Activated T-helper 2 cell treated with anti-CD3 and anti-CD28 coated beads, Interferon-gamma antibody, Interleukin-2, Interleukin-4, amounts not matched to agents 10 μg/mL and 5 μg/mL and 100 μg/mL, durations not matched to agents 14 hours and 24 hours and 36 hours (primary cell): Measurements from ENCODE around the gene RAB4A. TPM values are rescaled to one million over a fixed set of nuclear protein-coding genes. Genes with fewer than 3 reads are reported as not detected.

ENCODE experiments used
- DNase-seq: peaks from one replicate; pipeline ENCODE4 v3.0.0; 2021; ENCODE audit warnings: low spot score
- H3K27ac Mint-ChIP-seq: one replicate; pipeline ENCODE4 v1.8.0; 2021; ENCODE audit warnings: mixed read lengths
- H3K27me3 Mint-ChIP-seq: one replicate; pipeline ENCODE4 v1.8.0; 2021; ENCODE audit warnings: low read depth, mixed read lengths
- H3K36me3 Mint-ChIP-seq: one replicate; pipeline ENCODE4 v1.8.0; 2021; ENCODE audit warnings: low read depth, mixed read lengths
- H3K4me1 Mint-ChIP-seq: one replicate; pipeline ENCODE4 v1.8.0; 2021; ENCODE audit warnings: low read depth, mixed read lengths
- H3K4me3 Mint-ChIP-seq: one replicate; pipeline ENCODE4 v1.8.0; 2021; ENCODE audit warnings: low read depth, mild to moderate bottlenecking, moderate library complexity, mixed read lengths
- H3K9me3 Mint-ChIP-seq: one replicate; pipeline ENCODE4 v1.8.0; 2021; ENCODE audit warnings: mixed read lengths
- intact Hi-C: fragments of 100-400 bp; cut with micrococcal nuclease; formaldehyde crosslinking; loops from one replicate; pipeline ENCODE4 v1.15.1; 2023
- total RNA-seq: library from RNA; stranded (reverse); gene quantifications from 2 replicates; pipeline ENCODE4 v1.2.3, GENCODE V29; 2022

Gene RAB4A, protein sequence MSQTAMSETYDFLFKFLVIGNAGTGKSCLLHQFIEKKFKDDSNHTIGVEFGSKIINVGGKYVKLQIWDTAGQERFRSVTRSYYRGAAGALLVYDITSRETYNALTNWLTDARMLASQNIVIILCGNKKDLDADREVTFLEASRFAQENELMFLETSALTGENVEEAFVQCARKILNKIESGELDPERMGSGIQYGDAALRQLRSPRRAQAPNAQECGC
- total RNA-seq = 25.7 and 30.7 TPM in 2 replicates

DNA sequence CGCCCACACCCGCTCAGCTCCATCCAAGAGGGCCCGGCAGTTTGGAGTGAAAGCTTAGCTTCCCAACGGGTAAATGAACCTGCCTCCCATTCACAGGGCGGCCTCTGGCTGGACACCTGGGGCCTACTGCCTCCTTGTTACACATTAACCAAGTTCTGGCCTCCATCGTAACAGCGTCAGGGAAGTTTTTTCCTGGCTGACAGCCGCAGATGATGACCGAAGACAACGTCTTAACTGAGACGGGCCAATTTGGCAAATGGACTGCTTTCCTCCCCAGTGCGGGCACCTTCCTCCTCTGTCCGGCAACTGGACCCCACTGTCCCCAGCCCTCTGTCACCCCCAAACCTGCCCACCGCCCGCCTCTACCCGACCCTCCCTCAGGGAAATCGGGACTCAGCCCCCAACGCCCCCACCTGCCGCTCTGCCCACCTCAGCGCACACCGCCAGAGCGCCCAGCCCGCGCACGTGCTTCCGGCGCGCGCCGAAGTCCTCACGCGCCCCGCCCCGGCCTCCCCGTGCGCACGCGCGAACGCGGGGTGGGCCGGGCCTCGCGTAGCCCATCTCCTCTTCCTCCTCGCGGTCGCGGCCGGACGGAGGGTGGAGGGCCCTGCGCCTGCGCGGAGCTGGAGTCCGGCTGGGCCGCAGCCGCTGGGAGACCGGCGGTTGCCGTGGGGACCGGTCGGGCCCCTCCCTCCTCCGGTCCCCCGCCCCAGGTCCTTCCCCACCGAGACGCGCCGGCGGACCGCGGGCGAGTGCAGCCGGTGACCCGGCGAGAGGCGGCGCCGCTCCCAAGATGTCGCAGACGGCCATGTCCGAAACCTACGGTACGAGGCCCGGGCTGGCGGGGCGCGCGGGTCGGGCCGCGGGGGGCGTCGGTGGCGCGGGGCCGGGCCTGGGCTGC, at the start of gene RAB4A:
TSS of gene RAB4A (plus strand) at position 565 of the 901 bp plus-strand sequence. CDS start at position 794, 229 bp downstream.
- intact Hi-C loops = loop anchor here (2.0 kb wide), 2 partner anchors 16 to 72 kb away; partner anchors contain the start of gene CCSAP
- Mint-ChIP-seq H3K36me3 (peaks cover 20% of the 10 kb centered on the region), H3K9me3 (peaks cover 11% of the 10 kb centered on the region), H3K27me3 (peaks cover 2% of the 10 kb centered on the region), H3K27ac (peak within 1 kb of the TSS; percentile 65), H3K4me1 (peaks cover 30% of the 10 kb centered on the region), H3K4me3 (peak within 1 kb of the TSS; percentile 91)
- DNase-seq = peak; percentile 76

DNA sequence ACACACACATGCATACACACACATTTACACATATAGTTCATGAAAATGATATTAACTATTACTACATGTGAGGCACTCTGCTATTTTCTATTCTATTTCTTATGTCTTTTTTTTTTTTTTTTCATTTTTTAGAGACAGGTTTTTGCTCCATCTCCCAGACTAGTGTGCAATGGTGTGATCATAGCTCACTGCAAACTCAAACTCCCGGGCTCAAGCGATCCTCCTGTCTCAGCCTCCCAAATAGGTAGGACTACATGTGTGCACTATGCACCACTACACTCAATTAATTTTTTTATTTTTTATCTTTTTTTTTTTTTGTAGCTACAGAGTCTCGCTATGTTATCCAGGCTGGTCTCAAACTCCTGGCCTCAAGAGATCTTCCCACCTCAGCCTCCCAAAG, 48.8 kb upstream of the RAB4A start:
- intact Hi-C loops = no loop called here
- Mint-ChIP-seq H3K9me3 (no peaks in the 10 kb centered on the region), H3K4me1 (no peaks in the 10 kb centered on the region), H3K27ac (no peak overlapping the region), H3K36me3 (no peaks in the 10 kb centered on the region), H3K4me3 (no peak overlapping the region), H3K27me3 (peaks cover 4% of the 10 kb centered on the region)
- no peak for DNase-seq

DNA sequence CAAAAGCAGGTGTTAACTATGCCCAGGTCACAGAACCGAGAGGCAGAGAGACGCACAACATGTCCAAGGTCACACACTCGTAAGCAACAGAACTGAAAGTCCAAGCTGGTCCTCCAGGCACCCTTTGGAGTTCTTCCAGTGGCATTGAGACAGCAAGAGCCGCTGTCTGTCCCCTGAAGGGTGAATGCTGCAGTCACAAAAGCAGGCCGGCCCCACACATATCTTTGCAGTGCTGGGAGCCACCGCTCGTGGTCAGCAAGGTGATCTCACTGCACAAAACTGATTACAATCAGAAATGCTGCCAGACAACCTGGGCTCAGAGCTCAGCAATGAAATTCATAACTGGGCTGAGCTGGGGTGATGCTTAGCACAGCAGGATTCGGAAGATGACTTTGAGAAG, 47.4 kb upstream of the RAB4A start:
- H3K4me1 Mint-ChIP-seq = peaks cover 3% of the 10 kb centered on the region
- intact Hi-C loops = no loop called here
- H3K27ac Mint-ChIP-seq = no peak overlapping the region
- H3K4me3 Mint-ChIP-seq = no peak overlapping the region
- H3K27me3 Mint-ChIP-seq = peaks cover 5% of the 10 kb centered on the region
- no peak for DNase-seq
- no peaks in the 10 kb centered on the region for H3K9me3 Mint-ChIP-seq
- H3K36me3 Mint-ChIP-seq = no peaks in the 10 kb centered on the region

DNA sequence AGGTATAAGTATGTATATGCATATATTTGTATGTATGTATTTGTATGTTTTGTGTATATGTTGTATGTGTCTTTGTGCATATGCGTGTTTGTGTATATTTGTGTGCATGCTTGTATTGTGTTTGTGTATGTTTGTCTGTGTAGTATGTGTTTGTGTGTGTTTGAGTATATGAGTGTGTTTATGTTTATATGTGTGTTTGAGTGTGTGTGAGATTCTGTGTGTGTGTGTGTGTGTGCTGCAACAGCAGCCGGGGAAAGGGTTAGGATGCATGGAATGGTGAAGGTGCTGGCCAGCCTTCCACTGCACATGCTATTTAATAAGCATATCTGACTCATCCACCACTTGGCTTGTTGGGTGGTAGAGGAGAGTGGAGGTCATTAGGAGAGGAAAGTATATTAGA, 46.6 kb upstream of the RAB4A start:
- DNase-seq = no peak
- H3K9me3 Mint-ChIP-seq = no peaks in the 10 kb centered on the region
- H3K27ac Mint-ChIP-seq = no peak overlapping the region
- H3K4me3 Mint-ChIP-seq = no peak overlapping the region
- H3K27me3 Mint-ChIP-seq = peaks cover 10% of the 10 kb centered on the region
- intact Hi-C loops = no loop called here
- no peaks in the 10 kb centered on the region for H3K36me3 Mint-ChIP-seq
- H3K4me1 Mint-ChIP-seq = peaks cover 3% of the 10 kb centered on the region

GRCh38 chr1:229225331-229225782, 45.6 kb upstream of the RAB4A start:
- Mint-ChIP-seq H3K9me3 (no peaks in the 10 kb centered on the region), H3K4me3 (no peak overlapping the region), H3K27me3 (peaks cover 14% of the 10 kb centered on the region), H3K4me1 (peaks cover 8% of the 10 kb centered on the region), H3K36me3 (no peaks in the 10 kb centered on the region), H3K27ac (no peak overlapping the region)
- no peak for DNase-seq
- intact Hi-C loops = loop anchor here (5.0 kb wide), 1 partner anchor 533 kb away; no protein-coding TSS in a partner anchor

- no peak for DNase-seq
- no peak overlapping the region for H3K27ac Mint-ChIP-seq
- H3K4me1 Mint-ChIP-seq = peaks cover 13% of the 10 kb centered on the region
- H3K9me3 Mint-ChIP-seq = no peaks in the 10 kb centered on the region
- peaks cover 26% of the 10 kb centered on the region for H3K27me3 Mint-ChIP-seq
- intact Hi-C loops = loop anchor here (1.0 to 5.0 kb wide), 3 partner anchors 490 to 562 kb away; no protein-coding TSS in a partner anchor
- no peaks in the 10 kb centered on the region for H3K36me3 Mint-ChIP-seq
- no peak overlapping the region for H3K4me3 Mint-ChIP-seq
These were observed 44.1 kb upstream of the RAB4A start for GRCh38 chr1:229226796-229227195.

GRCh38 chr1:229227298-229227919, 43.5 kb upstream of the RAB4A start:
- intact Hi-C loops = loop anchor here (1.0 to 5.0 kb wide), 3 partner anchors 491 to 563 kb away; no protein-coding TSS in a partner anchor
- peaks cover 13% of the 10 kb centered on the region for H3K4me1 Mint-ChIP-seq
- H3K36me3 Mint-ChIP-seq = no peaks in the 10 kb centered on the region
- peak; percentile 63 for DNase-seq
- peaks cover 29% of the 10 kb centered on the region for H3K27me3 Mint-ChIP-seq
- H3K9me3 Mint-ChIP-seq = no peaks in the 10 kb centered on the region
- no peak overlapping the region for H3K4me3 Mint-ChIP-seq
- no peak overlapping the region for H3K27ac Mint-ChIP-seq

GRCh38 chr1:229228522-229228921, 42.4 kb upstream of the RAB4A start:
- H3K27me3 Mint-ChIP-seq = peaks cover 32% of the 10 kb centered on the region
- intact Hi-C loops = loop anchor here (5.0 kb wide), 1 partner anchor 536 kb away; no protein-coding TSS in a partner anchor
- no peaks in the 10 kb centered on the region for H3K9me3 Mint-ChIP-seq
- H3K36me3 Mint-ChIP-seq = no peaks in the 10 kb centered on the region
- H3K4me3 Mint-ChIP-seq = no peak overlapping the region
- no peak overlapping the region for H3K27ac Mint-ChIP-seq
- H3K4me1 Mint-ChIP-seq = peaks cover 14% of the 10 kb centered on the region
- no peak for DNase-seq

DNA sequence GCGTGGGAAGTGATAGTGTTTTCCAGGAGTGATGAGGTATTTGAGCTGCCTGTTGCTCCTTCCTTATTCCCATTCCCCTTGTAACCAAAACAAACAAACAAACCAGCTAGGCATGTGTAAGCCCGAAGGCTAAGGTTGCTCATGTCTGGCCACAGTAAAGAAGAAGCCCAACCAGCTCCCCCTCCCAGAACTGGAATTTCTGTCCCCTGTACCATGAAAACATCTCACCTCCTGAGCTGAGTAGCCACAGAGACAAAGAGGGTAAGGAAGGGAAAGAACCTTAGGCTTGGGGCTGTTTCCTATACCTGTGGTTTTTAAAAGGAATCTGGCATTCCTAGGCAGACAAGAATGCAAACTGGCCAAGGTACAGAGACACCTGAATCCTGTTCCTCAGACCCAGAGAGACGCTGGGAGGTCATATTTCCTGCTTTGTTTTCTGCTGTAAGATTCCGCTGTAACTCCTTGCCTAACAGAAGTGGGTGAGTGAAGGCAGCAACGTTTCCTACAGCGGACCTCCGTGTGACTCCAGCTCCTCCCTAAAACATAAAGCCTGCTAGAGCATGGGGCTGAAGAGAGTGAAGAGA, 41.7 kb upstream of the RAB4A start:
- intact Hi-C loops = loop anchor here (5.0 kb wide), 1 partner anchor 537 kb away; no protein-coding TSS in a partner anchor
- Mint-ChIP-seq H3K4me1 (peaks cover 14% of the 10 kb centered on the region), H3K27me3 (peaks cover 35% of the 10 kb centered on the region), H3K36me3 (no peaks in the 10 kb centered on the region), H3K9me3 (no peaks in the 10 kb centered on the region), H3K4me3 (no peak overlapping the region), H3K27ac (no peak overlapping the region)
- DNase-seq = no peak

DNA sequence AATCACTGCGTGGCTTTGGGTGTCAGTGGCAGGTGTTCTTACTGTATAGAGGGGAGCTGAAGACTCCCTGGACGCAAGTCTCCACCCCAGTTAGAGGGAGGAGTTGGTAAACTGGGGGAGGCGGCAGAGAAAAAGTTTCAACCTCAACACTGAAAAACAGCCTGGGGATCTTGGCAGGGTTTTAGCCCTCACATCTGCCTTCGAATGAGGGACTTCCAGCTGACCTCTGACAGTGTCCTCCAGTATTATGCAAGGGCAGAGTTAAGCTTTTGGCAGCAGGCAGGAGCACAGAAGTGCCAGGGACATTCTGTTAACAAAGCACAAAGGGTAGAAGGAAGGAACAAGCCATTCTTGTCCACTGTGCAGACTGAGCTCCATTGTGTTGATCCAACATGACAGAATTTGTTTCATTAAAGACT, 41.2 kb upstream of the RAB4A start:
- intact Hi-C loops = loop anchor here (5.0 kb wide), 1 partner anchor 537 kb away; no protein-coding TSS in a partner anchor
- peaks cover 35% of the 10 kb centered on the region for H3K27me3 Mint-ChIP-seq
- H3K27ac Mint-ChIP-seq = no peak overlapping the region
- no peak overlapping the region for H3K4me3 Mint-ChIP-seq
- DNase-seq = no peak
- H3K9me3 Mint-ChIP-seq = no peaks in the 10 kb centered on the region
- H3K4me1 Mint-ChIP-seq = peaks cover 14% of the 10 kb centered on the region
- no peaks in the 10 kb centered on the region for H3K36me3 Mint-ChIP-seq

GRCh38 chr1:229230140-229230892, 40.6 kb upstream of the RAB4A start:
- Mint-ChIP-seq H3K4me1 (peaks cover 14% of the 10 kb centered on the region), H3K27me3 (peaks cover 35% of the 10 kb centered on the region), H3K9me3 (no peaks in the 10 kb centered on the region), H3K36me3 (no peaks in the 10 kb centered on the region), H3K27ac (no peak overlapping the region), H3K4me3 (no peak overlapping the region)
- no peak for DNase-seq
- intact Hi-C loops = no loop called here
